Measurements from ENCODE around the gene BRF1.

Gene BRF1

GRCh38 chr14:105221598-105222178 lies 79.1 kb downstream of the BRF1 start:
- Histone ChIP-seq H3K79me1 (replicated peaks; ENCODE audit: low read length, poor library complexity, severe bottlenecking) (peaks cover 4% of the 10 kb centered on the region), H4K8ac (ENCODE audit: low read length) (no peak overlapping the region), H3K14ac (ENCODE audit: low read length in 2 of 2) (no peak overlapping the region), H4K91ac (ENCODE audit: low read length) (no peak overlapping the region), H3K18ac (ENCODE audit: low read depth in 1 of 2, low read length in 2 of 2) (no peak overlapping the region), H3K27ac (ENCODE audit: low read length, poor library complexity, severe bottlenecking) (no peak overlapping the region), H2BK5ac (ENCODE audit: low read depth, low read length, poor library complexity, severe bottlenecking) (no peak overlapping the region), H3K4ac (ENCODE audit: low read depth in 1 of 2, low read length in 2 of 2) (no peak overlapping the region), H3K36me3 (ENCODE audit: control insufficient read depth in 1 of 2, insufficient read depth in 2 of 2, low read depth in 1 of 2, low read length in 2 of 2) (peaks cover 59 to 76% of the 10 kb centered on the region in 2 experiments), H2AK5ac (ENCODE audit: low read length, severe bottlenecking) (no peak overlapping the region), H3K9ac (ENCODE audit: low read length) (no peak overlapping the region), H3K9me3 (ENCODE audit: control insufficient read depth, low read length) (no peaks in the 10 kb centered on the region), H2AFZ (ENCODE audit: low read depth, low read length) (no peak overlapping the region), H2BK12ac (ENCODE audit: low read length in 2 of 2) (no peak overlapping the region), H2BK15ac (ENCODE audit: low read depth, poor library complexity, severe bottlenecking) (no peak overlapping the region), H3K27me3 (ENCODE audit: control insufficient read depth in 1 of 2, insufficient read depth in 1 of 2, low read length in 2 of 2) (no peaks in the 10 kb centered on the region), H3K4me3 (ENCODE audit: insufficient read depth in 1 of 2, low read depth in 1 of 2, low read length in 2 of 2) (no peak overlapping the region), H2BK120ac (ENCODE audit: low read depth, low read length) (no peak overlapping the region), H3K23ac (ENCODE audit: low read length in 2 of 2) (no peak overlapping the region), H3K4me1 (ENCODE audit: control insufficient read depth, insufficient read depth, low read depth, low read length) (peaks cover 13% of the 10 kb centered on the region), H3K4me2 (ENCODE audit: low read length, poor library complexity, severe bottlenecking) (no peak overlapping the region)
- WGBS: 95% methylated on average over 27 of the region's 27 CpGs
- no peak for DNase-seq

- no peaks in the 10 kb centered on the region for H3K27me3 ChIP-seq (ENCODE audit: control insufficient read depth in 1 of 2, insufficient read depth in 1 of 2, low read length in 2 of 2)
- peaks cover 55 to 75% of the 10 kb centered on the region in 2 experiments for H3K36me3 ChIP-seq (ENCODE audit: control insufficient read depth in 1 of 2, insufficient read depth in 2 of 2, low read depth in 1 of 2, low read length in 2 of 2)
- no peak overlapping the region for H2BK120ac ChIP-seq (ENCODE audit: low read depth, low read length)
- H4K91ac ChIP-seq (ENCODE audit: low read length): peak overlapping the region; percentile 31
- no peak overlapping the region for H3K27ac ChIP-seq (ENCODE audit: low read length, poor library complexity, severe bottlenecking)
- no peak overlapping the region for H3K4me2 ChIP-seq (ENCODE audit: low read length, poor library complexity, severe bottlenecking)
- no peak overlapping the region for H2BK15ac ChIP-seq (ENCODE audit: low read depth, poor library complexity, severe bottlenecking)
- H3K79me1 ChIP-seq (replicated peaks; ENCODE audit: low read length, poor library complexity, severe bottlenecking): peaks cover 4% of the 10 kb centered on the region
- H3K23ac ChIP-seq (ENCODE audit: low read length in 2 of 2): no peak overlapping the region
- no peak for DNase-seq
- no peak overlapping the region for H2BK5ac ChIP-seq (ENCODE audit: low read depth, low read length, poor library complexity, severe bottlenecking)
- H3K9ac ChIP-seq (ENCODE audit: low read length): no peak overlapping the region
- WGBS: 96% methylated on average over 28 of the region's 29 CpGs
- H3K14ac ChIP-seq (ENCODE audit: low read length in 2 of 2): peak overlapping the region in 1 of 2 experiments; percentile 13
- H2AK5ac ChIP-seq (ENCODE audit: low read length, severe bottlenecking): no peak overlapping the region
- H2AFZ ChIP-seq (ENCODE audit: low read depth, low read length): no peak overlapping the region
- H3K18ac ChIP-seq (ENCODE audit: low read depth in 1 of 2, low read length in 2 of 2): no peak overlapping the region
- H3K4ac ChIP-seq (ENCODE audit: low read depth in 1 of 2, low read length in 2 of 2): no peak overlapping the region
- peak overlapping the region in 1 of 2 experiments; percentile 14 for H2BK12ac ChIP-seq (ENCODE audit: low read length in 2 of 2)
- H4K8ac ChIP-seq (ENCODE audit: low read length): no peak overlapping the region
- no peak overlapping the region for H3K4me3 ChIP-seq (ENCODE audit: insufficient read depth in 1 of 2, low read depth in 1 of 2, low read length in 2 of 2)
- peaks cover 20% of the 10 kb centered on the region for H3K4me1 ChIP-seq (ENCODE audit: control insufficient read depth, insufficient read depth, low read depth, low read length)
- H3K9me3 ChIP-seq (ENCODE audit: control insufficient read depth, low read length): no peaks in the 10 kb centered on the region
Observed at GRCh38 chr14:105220699-105221597, 79.9 kb downstream of the BRF1 start.

GRCh38 chr14:105219753-105220152 lies 81.0 kb downstream of the BRF1 start:
- WGBS: 95% methylated on average over 17 of the region's 17 CpGs
- DNase-seq: no peak
- H3K4me1 ChIP-seq (ENCODE audit: control insufficient read depth, insufficient read depth, low read depth, low read length): peaks cover 28% of the 10 kb centered on the region
- H2AFZ ChIP-seq (ENCODE audit: low read depth, low read length): no peak overlapping the region
- no peaks in the 10 kb centered on the region for H3K27me3 ChIP-seq (ENCODE audit: control insufficient read depth in 1 of 2, insufficient read depth in 1 of 2, low read length in 2 of 2)
- H3K27ac ChIP-seq (ENCODE audit: low read length, poor library complexity, severe bottlenecking): no peak overlapping the region
- peaks cover 4% of the 10 kb centered on the region for H3K79me1 ChIP-seq (replicated peaks; ENCODE audit: low read length, poor library complexity, severe bottlenecking)
- H3K4me3 ChIP-seq (ENCODE audit: insufficient read depth in 1 of 2, low read depth in 1 of 2, low read length in 2 of 2): no peak overlapping the region
- no peak overlapping the region for H3K4ac ChIP-seq (ENCODE audit: low read depth in 1 of 2, low read length in 2 of 2)
- no peak overlapping the region for H2BK120ac ChIP-seq (ENCODE audit: low read depth, low read length)
- no peak overlapping the region for H2AK5ac ChIP-seq (ENCODE audit: low read length, severe bottlenecking)
- H3K23ac ChIP-seq (ENCODE audit: low read length in 2 of 2): no peak overlapping the region
- no peak overlapping the region for H3K4me2 ChIP-seq (ENCODE audit: low read length, poor library complexity, severe bottlenecking)
- H3K36me3 ChIP-seq (ENCODE audit: control insufficient read depth in 1 of 2, insufficient read depth in 2 of 2, low read depth in 1 of 2, low read length in 2 of 2): peaks cover 55 to 73% of the 10 kb centered on the region in 2 experiments
- H3K14ac ChIP-seq (ENCODE audit: low read length in 2 of 2): no peak overlapping the region
- H4K8ac ChIP-seq (ENCODE audit: low read length): no peak overlapping the region
- no peak overlapping the region for H2BK15ac ChIP-seq (ENCODE audit: low read depth, poor library complexity, severe bottlenecking)
- H3K9ac ChIP-seq (ENCODE audit: low read length): no peak overlapping the region
- H3K9me3 ChIP-seq (ENCODE audit: control insufficient read depth, low read length): no peaks in the 10 kb centered on the region
- H4K91ac ChIP-seq (ENCODE audit: low read length): no peak overlapping the region
- H2BK5ac ChIP-seq (ENCODE audit: low read depth, low read length, poor library complexity, severe bottlenecking): no peak overlapping the region
- no peak overlapping the region for H2BK12ac ChIP-seq (ENCODE audit: low read length in 2 of 2)
- no peak overlapping the region for H3K18ac ChIP-seq (ENCODE audit: low read depth in 1 of 2, low read length in 2 of 2)

- Histone ChIP-seq H2BK5ac (ENCODE audit: low read depth, low read length, poor library complexity, severe bottlenecking) (no peak overlapping the region), H3K79me1 (replicated peaks; ENCODE audit: low read length, poor library complexity, severe bottlenecking) (peaks cover 6% of the 10 kb centered on the region), H3K9me3 (ENCODE audit: control insufficient read depth, low read length) (no peaks in the 10 kb centered on the region), H3K4ac (ENCODE audit: low read depth in 1 of 2, low read length in 2 of 2) (no peak overlapping the region), H3K36me3 (ENCODE audit: control insufficient read depth in 1 of 2, insufficient read depth in 2 of 2, low read depth in 1 of 2, low read length in 2 of 2) (peaks cover 61 to 68% of the 10 kb centered on the region in 2 experiments), H3K14ac (ENCODE audit: low read length in 2 of 2) (no peak overlapping the region), H2BK12ac (ENCODE audit: low read length in 2 of 2) (no peak overlapping the region), H4K91ac (ENCODE audit: low read length) (no peak overlapping the region), H4K8ac (ENCODE audit: low read length) (no peak overlapping the region), H3K27me3 (ENCODE audit: control insufficient read depth in 1 of 2, insufficient read depth in 1 of 2, low read length in 2 of 2) (no peaks in the 10 kb centered on the region), H2AK5ac (ENCODE audit: low read length, severe bottlenecking) (no peak overlapping the region), H3K23ac (ENCODE audit: low read length in 2 of 2) (no peak overlapping the region), H2BK15ac (ENCODE audit: low read depth, poor library complexity, severe bottlenecking) (no peak overlapping the region), H3K9ac (ENCODE audit: low read length) (no peak overlapping the region), H3K27ac (ENCODE audit: low read length, poor library complexity, severe bottlenecking) (no peak overlapping the region), H3K4me2 (ENCODE audit: low read length, poor library complexity, severe bottlenecking) (no peak overlapping the region), H3K18ac (ENCODE audit: low read depth in 1 of 2, low read length in 2 of 2) (no peak overlapping the region), H2BK120ac (ENCODE audit: low read depth, low read length) (no peak overlapping the region), H3K4me1 (ENCODE audit: control insufficient read depth, insufficient read depth, low read depth, low read length) (peaks cover 30% of the 10 kb centered on the region), H3K4me3 (ENCODE audit: insufficient read depth in 1 of 2, low read depth in 1 of 2, low read length in 2 of 2) (no peak overlapping the region), H2AFZ (ENCODE audit: low read depth, low read length) (no peak overlapping the region)
- DNase-seq: no peak
- 97% methylated on average over 29 of the region's 29 CpGs for WGBS
Observed at GRCh38 chr14:105219043-105219612, 81.7 kb downstream of the BRF1 start.

Measured in mesenchymal stem cell (in vitro differentiated cells and primary cell).